Muscle layer of duodenum (tissue), 2 donors: ENCODE data around the gene FCHSD2.

Experiments used
- H3K27ac ChIP-seq: one replicate; pipeline ENCODE4 v1.7.0; 2013; ENCODE audit warnings: mild to moderate bottlenecking, low read length
- H3K27me3 ChIP-seq: one replicate; pipeline ENCODE4 v1.7.0; 2013; ENCODE audit warnings: low read depth, mild to moderate bottlenecking, control low read depth, low read length
- H3K36me3 ChIP-seq, 2 donors: one replicate each; pipeline ENCODE4 v1.7.0; 2013; ENCODE audit warnings: low read length in 2 of 2, control low read depth in 1 of 2, mild to moderate bottlenecking in 1 of 2; ENCODE audit not compliant: insufficient read depth in 2 of 2, control insufficient read depth in 1 of 2
- H3K4me1 ChIP-seq, 2 donors: one replicate each; pipeline ENCODE4 v1.7.0; 2013; ENCODE audit warnings: low read length in 2 of 2, mild to moderate bottlenecking in 2 of 2, control low read depth in 1 of 2, moderate library complexity in 1 of 2; ENCODE audit not compliant: insufficient read depth in 2 of 2, control insufficient read depth in 1 of 2
- H3K4me3 ChIP-seq, 2 donors: one replicate each; pipeline ENCODE4 v1.7.0; 2013; ENCODE audit warnings: low read length in 2 of 2, low read depth in 1 of 2, mild to moderate bottlenecking in 1 of 2
- H3K9me3 ChIP-seq, 2 donors: one replicate each; pipeline ENCODE4 v1.7.0; 2013; ENCODE audit warnings: low read length in 2 of 2, control low read depth in 1 of 2, mild to moderate bottlenecking in 1 of 2; ENCODE audit not compliant: control insufficient read depth in 1 of 2
- donor health status: healthy.

Gene FCHSD2

GRCh38 chr11:72975778-72976521, 166.2 kb downstream of the FCHSD2 start:
- Histone ChIP-seq H3K27me3 (no peaks in the 10 kb centered on the region), H3K27ac (no peak overlapping the region), H3K4me1 (no peaks in the 10 kb centered on the region), H3K9me3 (peaks cover 0 to 2% of the 10 kb centered on the region in 2 donors), H3K4me3 (no peak overlapping the region), H3K36me3 (no peaks in the 10 kb centered on the region)

- H3K27ac ChIP-seq = no peak overlapping the region
- H3K9me3 ChIP-seq = peaks cover 0 to 2% of the 10 kb centered on the region in 2 donors
- no peaks in the 10 kb centered on the region for H3K4me1 ChIP-seq
- no peaks in the 10 kb centered on the region for H3K36me3 ChIP-seq
- no peaks in the 10 kb centered on the region for H3K27me3 ChIP-seq
- H3K4me3 ChIP-seq = no peak overlapping the region
Measured at GRCh38 chr11:72974487-72975205, 167.5 kb downstream of the FCHSD2 start.

DNA sequence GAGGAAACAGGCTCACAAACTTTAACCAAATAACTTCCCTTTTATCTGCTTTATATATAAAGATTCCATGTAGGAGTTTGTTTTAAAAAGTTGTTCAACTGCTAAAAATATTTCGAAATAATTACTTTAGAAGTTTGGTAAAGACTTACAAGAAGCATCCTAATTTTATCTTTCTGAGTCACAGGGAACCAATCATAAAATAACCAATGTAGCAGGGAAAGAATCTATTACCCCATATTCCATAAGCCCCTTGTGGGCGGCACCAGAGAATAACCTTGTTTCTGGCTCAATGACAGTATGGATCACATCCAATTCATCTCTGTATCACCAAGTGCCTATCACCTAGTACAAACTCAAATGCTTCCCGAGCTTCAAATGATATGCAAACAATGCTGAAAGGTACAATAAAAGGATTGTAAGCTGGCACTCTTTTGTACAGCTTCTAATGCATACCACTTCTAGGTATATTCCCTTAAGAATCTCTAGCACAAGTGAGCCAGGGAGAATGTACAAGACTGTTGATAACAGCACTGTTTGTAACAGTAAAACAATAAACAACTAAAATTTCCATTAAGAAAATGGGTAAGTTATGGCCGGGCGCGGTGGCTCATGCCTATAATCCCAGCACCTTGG, 169.5 kb downstream of the FCHSD2 start:
- no peak overlapping the region for H3K27ac ChIP-seq
- no peak overlapping the region for H3K4me3 ChIP-seq
- H3K4me1 ChIP-seq = no peaks in the 10 kb centered on the region
- no peaks in the 10 kb centered on the region for H3K36me3 ChIP-seq
- H3K27me3 ChIP-seq = no peaks in the 10 kb centered on the region
- peaks cover 0 to 2% of the 10 kb centered on the region in 2 donors for H3K9me3 ChIP-seq

- H3K27ac ChIP-seq = no peak overlapping the region
- no peaks in the 10 kb centered on the region for H3K4me1 ChIP-seq
- no peaks in the 10 kb centered on the region for H3K9me3 ChIP-seq
- no peaks in the 10 kb centered on the region for H3K27me3 ChIP-seq
- no peak overlapping the region for H3K4me3 ChIP-seq
- no peaks in the 10 kb centered on the region for H3K36me3 ChIP-seq
Measured at GRCh38 chr11:72971192-72971967, 170.7 kb downstream of the FCHSD2 start.

DNA sequence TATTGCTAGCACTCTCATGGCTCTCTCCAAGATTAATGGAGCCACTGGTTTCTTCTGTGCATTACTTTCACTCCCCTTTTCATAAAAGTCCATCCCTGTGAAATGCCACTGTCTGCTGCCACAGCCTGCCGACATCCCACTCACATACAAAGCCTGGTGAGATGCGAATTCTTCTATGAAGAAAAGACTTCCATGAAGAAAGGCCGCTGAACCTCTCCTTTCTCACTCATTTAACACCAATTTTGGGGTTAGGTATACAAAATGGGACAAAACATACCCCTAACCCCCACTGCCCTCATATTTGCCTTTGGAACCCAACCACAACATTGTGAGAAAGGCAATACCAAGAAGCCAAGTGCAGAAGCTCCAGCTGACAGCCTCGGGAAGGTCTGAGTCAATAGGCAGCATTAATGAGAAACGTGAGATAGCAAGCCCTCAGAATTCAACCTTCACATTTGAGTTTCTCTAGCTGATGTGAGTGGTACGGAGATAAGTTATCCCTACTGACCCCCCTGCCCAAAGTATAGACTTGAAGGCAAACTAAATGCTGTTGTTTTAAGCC, 171.5 kb downstream of the FCHSD2 start:
- no peak overlapping the region for H3K4me3 ChIP-seq
- H3K36me3 ChIP-seq = no peaks in the 10 kb centered on the region
- H3K27ac ChIP-seq = no peak overlapping the region
- no peaks in the 10 kb centered on the region for H3K4me1 ChIP-seq
- H3K9me3 ChIP-seq = no peaks in the 10 kb centered on the region
- no peaks in the 10 kb centered on the region for H3K27me3 ChIP-seq

DNA sequence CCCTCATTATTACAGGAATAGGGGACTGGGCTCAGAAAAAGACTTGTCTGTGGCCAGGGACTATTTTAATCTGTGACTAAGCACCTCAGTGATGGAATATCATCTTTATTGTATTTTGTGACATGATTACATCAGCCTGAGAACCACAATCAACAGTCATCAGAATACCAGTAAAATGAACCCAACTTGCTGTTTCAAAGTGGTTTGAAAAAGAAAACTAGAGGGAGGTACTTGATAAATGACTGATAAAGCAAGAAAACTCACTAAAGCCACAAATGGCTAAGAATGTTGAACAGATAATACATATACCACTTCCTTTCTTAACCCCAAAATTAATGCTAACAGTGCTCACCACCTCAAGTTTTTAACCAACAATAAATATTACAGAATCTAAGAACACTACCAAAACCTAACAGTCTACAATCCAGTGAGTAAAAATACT, 172.2 kb downstream of the FCHSD2 start:
- H3K9me3 ChIP-seq = no peaks in the 10 kb centered on the region
- H3K36me3 ChIP-seq = no peaks in the 10 kb centered on the region
- H3K27ac ChIP-seq = no peak overlapping the region
- no peaks in the 10 kb centered on the region for H3K27me3 ChIP-seq
- no peaks in the 10 kb centered on the region for H3K4me1 ChIP-seq
- H3K4me3 ChIP-seq = no peak overlapping the region

DNA sequence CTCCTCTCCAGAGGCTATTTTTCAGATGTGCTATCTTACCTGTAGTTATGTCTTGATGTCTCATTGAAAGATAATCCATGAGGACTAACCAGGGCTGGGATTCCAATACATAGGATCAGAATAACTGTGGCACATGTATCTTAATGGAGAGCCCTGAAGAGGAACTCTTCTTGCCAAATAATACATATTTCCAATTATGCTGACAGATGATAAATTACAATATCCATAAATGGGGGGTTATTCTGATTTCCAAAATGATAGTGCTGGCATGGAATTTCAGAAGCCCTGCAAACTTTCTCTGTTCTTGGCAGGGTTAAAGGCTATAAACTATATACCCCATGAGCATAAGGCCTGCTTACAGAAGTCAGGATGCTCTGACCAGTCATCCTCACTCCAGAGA, 173.7 kb downstream of the FCHSD2 start:
- H3K4me3 ChIP-seq = no peak overlapping the region
- no peaks in the 10 kb centered on the region for H3K4me1 ChIP-seq
- H3K27me3 ChIP-seq = no peaks in the 10 kb centered on the region
- H3K36me3 ChIP-seq = no peaks in the 10 kb centered on the region
- no peaks in the 10 kb centered on the region for H3K9me3 ChIP-seq
- no peak overlapping the region for H3K27ac ChIP-seq

- Histone ChIP-seq H3K4me3 (no peak overlapping the region), H3K36me3 (no peaks in the 10 kb centered on the region), H3K27me3 (no peaks in the 10 kb centered on the region), H3K27ac (no peak overlapping the region), H3K9me3 (no peaks in the 10 kb centered on the region), H3K4me1 (no peaks in the 10 kb centered on the region)
Measured at GRCh38 chr11:72965672-72966071, 176.4 kb downstream of the FCHSD2 start.

GRCh38 chr11:72962717-72963116, 179.4 kb downstream of the FCHSD2 start:
- Histone ChIP-seq H3K36me3 (no peaks in the 10 kb centered on the region), H3K27me3 (no peaks in the 10 kb centered on the region), H3K9me3 (no peaks in the 10 kb centered on the region), H3K27ac (no peak overlapping the region), H3K4me1 (no peaks in the 10 kb centered on the region), H3K4me3 (no peak overlapping the region)

DNA sequence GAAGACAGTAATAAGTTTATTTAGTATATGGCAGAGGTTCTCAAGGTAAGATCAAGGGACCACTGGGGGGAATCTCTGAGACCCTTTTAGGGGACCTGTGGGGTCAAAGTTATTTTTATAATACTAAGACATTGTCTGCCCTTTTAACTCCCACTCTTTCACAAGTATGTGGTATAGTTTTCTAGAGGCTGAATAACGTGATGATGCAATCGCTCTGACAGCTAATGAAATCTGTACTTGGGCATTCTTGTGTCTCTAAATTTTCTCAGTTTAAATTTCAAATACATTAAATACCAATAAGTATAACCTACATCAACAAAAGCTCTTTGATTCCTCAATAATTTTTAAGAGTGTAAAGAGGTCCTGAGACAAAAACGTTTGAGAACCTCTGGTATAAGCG, 180.0 kb downstream of the FCHSD2 start:
- Histone ChIP-seq H3K4me3 (no peak overlapping the region), H3K27me3 (no peaks in the 10 kb centered on the region), H3K27ac (no peak overlapping the region), H3K4me1 (no peaks in the 10 kb centered on the region), H3K9me3 (no peaks in the 10 kb centered on the region), H3K36me3 (peaks cover 0 to 4% of the 10 kb centered on the region in 2 donors)
